ENCODE measurements around the gene RHCG.

RHCG gene

GRCh38 chr15:89504166-89504565, 7.8 kb upstream of the RHCG start:
- DNase-seq (ENCODE audit: insufficient read length, low spot score), result no peak
- FAIRE-seq, result no peak

- DNase-seq (ENCODE audit: insufficient read length, low spot score), result no peak
- no peak for FAIRE-seq
These were observed 6.6 kb upstream of the RHCG start for GRCh38 chr15:89502867-89503595.

DNA sequence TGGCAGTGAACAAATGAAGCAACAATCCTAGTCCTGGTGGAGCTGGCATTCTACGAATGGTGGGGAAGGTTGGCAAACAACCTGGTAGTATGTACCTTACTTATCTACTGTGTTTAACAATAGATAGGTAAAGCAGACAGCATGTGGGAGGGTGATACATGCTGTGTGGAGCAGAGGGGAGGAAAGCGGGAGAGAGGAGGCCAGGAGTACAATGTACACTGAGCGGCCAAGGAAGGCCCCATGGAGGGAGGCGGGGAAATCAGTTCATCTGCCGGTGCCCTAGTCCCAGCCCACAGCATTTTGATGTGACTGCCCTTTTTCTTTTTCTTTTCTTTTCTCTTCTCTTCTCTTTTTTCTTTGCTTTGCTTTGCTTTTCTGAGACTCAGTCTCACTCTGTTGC, 5.3 kb upstream of the RHCG start:
- DNase-seq (ENCODE audit: insufficient read length, low spot score) (no peak), FAIRE-seq (no peak)

DNA sequence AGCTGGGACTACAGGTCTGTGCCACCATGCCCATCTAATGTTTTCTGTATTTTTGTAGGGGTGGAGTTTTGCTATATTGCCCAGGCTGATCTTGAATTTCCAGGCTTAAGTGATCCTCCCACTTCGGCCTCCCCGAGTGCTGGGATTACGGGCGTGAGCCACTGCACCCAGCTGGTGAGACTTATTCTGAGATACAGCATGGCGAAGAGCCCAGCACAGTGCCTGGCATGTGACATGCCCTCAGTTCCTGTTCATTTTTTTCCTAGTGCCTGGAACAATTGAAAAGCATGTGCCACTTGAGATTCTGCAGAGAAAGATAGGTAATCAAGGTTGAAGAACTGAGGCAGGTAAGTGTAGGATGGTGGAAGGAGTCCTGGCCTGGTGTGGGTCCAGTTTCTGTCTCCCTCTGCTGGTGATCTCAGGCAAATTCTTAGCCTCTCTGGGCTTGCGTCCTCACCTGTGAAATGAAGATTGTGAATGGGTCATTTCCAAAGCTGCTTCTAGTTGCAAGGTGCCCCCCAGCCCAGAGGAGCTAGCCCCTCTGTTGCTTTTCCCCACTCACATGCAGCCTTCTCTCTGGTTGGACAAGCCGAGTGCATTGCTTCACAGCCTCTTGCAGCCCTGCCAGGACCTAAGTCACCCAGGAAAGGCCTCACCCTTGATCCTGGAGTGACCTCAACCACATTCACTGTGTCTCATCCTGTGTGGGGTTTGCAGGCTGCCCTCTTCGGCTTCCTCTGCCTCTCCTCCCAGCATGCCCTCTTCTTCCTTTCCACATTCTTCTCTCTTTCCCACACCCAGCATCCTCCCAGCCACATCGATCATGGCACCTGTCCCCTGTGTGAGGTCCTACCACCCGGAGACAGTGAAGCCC, 4.3 kb upstream of the RHCG start:
- DNase-seq (ENCODE audit: insufficient read length, low spot score) (no peak), FAIRE-seq (peak; percentile 66)

GRCh38 chr15:89499156-89499555, 2.8 kb upstream of the RHCG start:
- no peak for FAIRE-seq
- no peak for DNase-seq (ENCODE audit: insufficient read length, low spot score)

DNA sequence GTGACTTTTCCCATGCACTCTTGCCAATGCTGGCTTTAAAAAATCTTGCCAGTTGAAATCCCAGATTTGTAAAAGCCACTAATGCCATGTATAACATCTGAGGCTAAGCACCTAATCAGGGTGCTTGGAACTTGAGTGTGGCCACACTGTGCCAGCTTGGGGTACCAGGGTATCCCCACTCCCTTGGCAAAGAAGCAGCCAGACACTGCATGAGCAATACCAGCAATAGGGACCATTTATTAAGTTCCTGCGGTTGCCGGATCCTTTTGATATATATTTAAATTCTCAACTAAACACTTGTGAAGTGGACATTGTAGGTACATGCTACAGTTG, 2.2 kb upstream of the RHCG start:
- no peak for FAIRE-seq
- no peak for DNase-seq (ENCODE audit: insufficient read length, low spot score)

DNA sequence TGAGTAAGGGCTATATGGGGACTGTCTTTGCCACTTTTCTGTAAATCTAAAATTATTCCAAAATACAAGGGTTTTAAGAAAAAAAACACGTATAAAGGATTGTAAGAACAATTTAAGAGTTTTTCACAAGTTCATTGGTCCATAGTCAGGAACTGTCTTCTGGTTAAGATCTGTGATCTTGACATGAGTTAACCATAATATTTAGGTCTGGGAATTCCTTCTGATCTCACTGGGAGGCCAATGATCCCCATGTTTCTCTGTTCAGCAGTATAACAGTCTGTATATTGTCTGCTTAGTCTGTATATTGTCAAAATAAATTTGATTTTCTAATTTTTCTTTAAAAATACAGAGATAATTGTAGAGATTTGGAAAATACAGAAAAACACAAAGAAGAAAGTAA, 848 bp upstream of the RHCG start:
- FAIRE-seq (no peak), DNase-seq (ENCODE audit: insufficient read length, low spot score) (no peak)

GRCh38 chr15:89495638-89496145, 691 bp downstream of the RHCG start:
- FAIRE-seq (no peak), DNase-seq (ENCODE audit: insufficient read length, low spot score) (no peak)

GRCh38 chr15:89494941-89495637, 1.3 kb downstream of the RHCG start:
- no peak for FAIRE-seq
- DNase-seq (ENCODE audit: insufficient read length, low spot score), result no peak

DNA sequence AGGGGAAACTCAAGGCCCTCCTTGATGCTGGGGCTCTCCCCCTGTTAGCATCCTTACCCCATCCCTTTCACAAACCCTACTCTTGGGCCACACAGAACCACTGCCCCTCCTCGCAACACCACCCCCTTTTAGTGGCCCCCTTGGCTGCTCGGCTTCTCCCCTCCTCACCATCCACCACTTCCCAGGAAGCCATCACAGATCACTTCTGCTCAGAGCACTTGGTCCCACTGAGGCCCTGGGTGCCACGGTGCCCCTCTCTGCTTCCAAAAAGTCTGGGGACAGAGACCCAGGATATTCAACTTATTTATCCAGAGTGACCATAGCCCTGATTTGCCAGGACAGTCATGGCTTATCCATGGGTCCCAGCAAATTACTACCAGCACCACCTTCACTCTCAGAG, 2.4 kb downstream of the RHCG start:
- DNase-seq (ENCODE audit: insufficient read length, low spot score) (no peak), FAIRE-seq (no peak)

GRCh38 chr15:89492934-89493631, 3.3 kb downstream of the RHCG start:
- no peak for FAIRE-seq
- no peak for DNase-seq (ENCODE audit: insufficient read length, low spot score)

- FAIRE-seq, result no peak
- no peak for DNase-seq (ENCODE audit: insufficient read length, low spot score)
These were observed 4.2 kb downstream of the RHCG start for GRCh38 chr15:89492111-89492641.

- FAIRE-seq, result no peak
These were observed 5.5 kb downstream of the RHCG start for GRCh38 chr15:89490814-89491315.

GRCh38 chr15:89490081-89490813, 6.1 kb downstream of the RHCG start:
- no peak for FAIRE-seq
- DNase-seq (ENCODE audit: insufficient read length, low spot score), result no peak

More at GRCh38 chr15:89490814-89491315, 5.5 kb downstream of the RHCG start:
- DNase-seq (ENCODE audit: insufficient read length, low spot score), result no peak

- FAIRE-seq (no peak), DNase-seq (ENCODE audit: insufficient read length, low spot score) (no peak)
These were observed 7.0 kb downstream of the RHCG start for GRCh38 chr15:89489376-89489775.

- FAIRE-seq (no peak), DNase-seq (ENCODE audit: insufficient read length, low spot score) (no peak)
These were observed 8.6 kb downstream of the RHCG start for GRCh38 chr15:89487791-89488190.

DNA sequence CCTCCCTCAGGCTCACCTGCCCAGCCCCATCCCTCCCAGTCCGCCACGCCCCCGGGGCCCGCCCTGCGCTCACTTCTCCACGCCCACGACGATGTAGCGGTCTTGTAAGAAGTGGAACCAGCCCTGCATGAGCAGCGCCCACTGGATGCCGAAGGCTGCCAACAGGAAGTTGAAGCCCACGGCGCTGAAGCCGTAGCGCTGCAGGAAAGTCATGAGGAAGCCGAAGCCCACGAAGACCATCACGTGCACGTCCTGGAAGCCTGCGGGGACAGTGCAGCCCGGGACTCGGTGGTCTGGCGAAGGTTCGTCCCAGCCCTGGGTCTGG, 9.7 kb downstream of the RHCG start:
- DNase-seq (ENCODE audit: insufficient read length, low spot score) (peak; percentile 36), FAIRE-seq (no peak)

DNA sequence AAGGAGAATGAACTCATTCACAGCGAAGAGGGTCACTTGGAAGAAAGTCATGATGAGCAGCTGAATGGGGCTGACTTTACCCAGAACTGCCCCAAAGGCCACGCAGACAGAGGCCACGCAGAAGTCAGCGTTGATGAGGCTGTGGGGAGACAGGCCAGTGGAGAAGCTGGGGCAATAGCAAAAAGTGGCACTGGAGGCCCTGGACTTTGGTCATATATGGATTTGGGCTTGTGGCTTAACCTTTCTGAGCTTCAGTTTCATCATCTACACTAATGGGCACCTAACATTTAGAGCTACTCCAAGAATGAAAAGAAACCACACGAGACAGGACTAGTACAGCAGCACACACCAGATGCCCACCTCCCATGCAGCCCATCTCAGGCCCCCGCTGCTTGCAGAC, 13.3 kb downstream of the RHCG start:
- no peak for FAIRE-seq
- DNase-seq (ENCODE audit: insufficient read length, low spot score), result no peak

GRCh38 chr15:89482139-89482538, 14.2 kb downstream of the RHCG start:
- FAIRE-seq (no peak), DNase-seq (ENCODE audit: insufficient read length, low spot score) (no peak)

DNA sequence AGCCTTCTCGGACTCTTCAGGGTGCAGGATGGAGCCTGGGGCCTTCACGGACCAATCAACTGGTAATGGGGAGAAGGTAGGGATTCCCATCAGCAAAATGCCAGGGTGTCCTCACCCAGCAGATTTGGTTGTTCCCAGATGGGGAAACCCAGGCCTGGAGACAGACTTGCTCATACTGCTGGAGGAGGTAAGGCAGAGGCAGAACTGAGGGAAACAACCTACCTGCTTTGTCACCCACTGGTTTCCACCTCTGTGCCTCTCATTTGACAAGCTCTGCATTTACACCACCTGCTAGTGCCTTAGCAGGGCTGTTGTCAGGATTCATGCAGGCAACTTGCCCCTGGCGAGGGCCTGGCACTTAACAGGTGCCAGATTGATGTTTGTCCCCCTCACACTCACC, 15.9 kb downstream of the RHCG start:
- FAIRE-seq, result no peak
- no peak for DNase-seq (ENCODE audit: insufficient read length, low spot score)

Data from GM19239 (cell line).